ENCODE measurements around the gene CPE.

The CPE gene

GRCh38 chr4:165364452-165365080 lies 14.2 kb upstream of the CPE start:
- CTCF ChIA-PET, result interaction anchor here (0.7 to 2.5 kb wide), 3 partner anchors 10 to 234 kb away, joined by 3 to 7 read pairs (median 5); no protein-coding TSS in a partner anchor
- no peak for DNase-seq (ENCODE audit: extremely low spot score)
- POLR2A ChIA-PET, result no interaction called here
- no peak for TF ChIP-seq CTCF (IDR thresholded peaks at IDR 0.05; ENCODE audit: control extremely low read depth, extremely low read depth, low read depth, missing control alignments)

GRCh38 chr4:165367040-165367439 lies 11.8 kb upstream of the CPE start:
- CTCF ChIA-PET, result no interaction called here
- POLR2A ChIA-PET, result no interaction called here

GRCh38 chr4:165368114-165368513 lies 10.7 kb upstream of the CPE start:
- POLR2A ChIA-PET, result no interaction called here
- no peak for DNase-seq (ENCODE audit: extremely low spot score)
- TF ChIP-seq CTCF (IDR thresholded peaks at IDR 0.05; ENCODE audit: control extremely low read depth, extremely low read depth, low read depth, missing control alignments), result no peak
- CTCF ChIA-PET, result no interaction called here

More at GRCh38 chr4:165367040-165367439, 11.8 kb upstream of the CPE start:
- no peak for TF ChIP-seq CTCF (IDR thresholded peaks at IDR 0.05; ENCODE audit: control extremely low read depth, extremely low read depth, low read depth, missing control alignments)
- DNase-seq (ENCODE audit: extremely low spot score), result no peak

- TF ChIP-seq CTCF (IDR thresholded peaks at IDR 0.05; ENCODE audit: control extremely low read depth, extremely low read depth, low read depth, missing control alignments), result no peak
- ChIA-PET CTCF (no interaction called here), POLR2A (no interaction called here)
- DNase-seq (ENCODE audit: extremely low spot score), result no peak
Measured at GRCh38 chr4:165368567-165368966, 10.2 kb upstream of the CPE start.

- ChIA-PET CTCF (interaction anchor here (1.6 kb wide), 1 partner anchor 15 kb away, joined by 5 read pairs; no protein-coding TSS in a partner anchor), POLR2A (interaction anchor here (0.7 kb wide), 1 partner anchor 73 kb away, joined by 4 read pairs; no protein-coding TSS in a partner anchor)
- DNase-seq (ENCODE audit: extremely low spot score), result no peak
- TF ChIP-seq CTCF (IDR thresholded peaks at IDR 0.05; ENCODE audit: control extremely low read depth, extremely low read depth, low read depth, missing control alignments), result no peak
Measured at GRCh38 chr4:165369522-165369921, 9.3 kb upstream of the CPE start.

- DNase-seq (ENCODE audit: extremely low spot score), result no peak
- POLR2A ChIA-PET, result no interaction called here
- TF ChIP-seq CTCF (IDR thresholded peaks at IDR 0.05; ENCODE audit: control extremely low read depth, extremely low read depth, low read depth, missing control alignments), result no peak
- CTCF ChIA-PET, result interaction anchor here (1.6 kb wide), 1 partner anchor 14 kb away, joined by 5 read pairs; no protein-coding TSS in a partner anchor
Measured at GRCh38 chr4:165370530-165370929, 8.3 kb upstream of the CPE start.
